Measurements from ENCODE around the gene CD2.

GRCh38 chr1:116762781-116763115 is 8.5 kb downstream of the CD2 start:
- TF ChIP-seq CTCF (IDR thresholded peaks at IDR 0.05) = no peak
- no peak for TF ChIP-seq ZFX (IDR thresholded peaks at IDR 0.05; ENCODE audit: borderline replicate concordance)
